Peyer's patch (tissue), 4 donors: ENCODE measurements around the gene TBL1XR1.

Experiments used
- POLR2A ChIP-seq, 2 donors: fragments of 450-650 bp; IDR thresholded peaks; one replicate each; pipeline ENCODE4 v1.5.1; 2017; ENCODE audit warnings: antibody characterized with exemption in 2 of 2, mild to moderate bottlenecking in 2 of 2, moderate library complexity in 2 of 2
- TF ChIP-seq, protein P1 (sequence below), 6 experiments: fragments of 450-650 bp in 4 of 6; fragments of 200-600 bp in 2 of 6; sonication (generic) in 1 of 6; IDR thresholded peaks; one replicate each; pipeline ENCODE4 v1.5.1; 2017 to 2019; ENCODE audit warnings: antibody characterized with exemption in 6 of 6, mild to moderate bottlenecking in 3 of 6, moderate library complexity in 1 of 6

DNA sequence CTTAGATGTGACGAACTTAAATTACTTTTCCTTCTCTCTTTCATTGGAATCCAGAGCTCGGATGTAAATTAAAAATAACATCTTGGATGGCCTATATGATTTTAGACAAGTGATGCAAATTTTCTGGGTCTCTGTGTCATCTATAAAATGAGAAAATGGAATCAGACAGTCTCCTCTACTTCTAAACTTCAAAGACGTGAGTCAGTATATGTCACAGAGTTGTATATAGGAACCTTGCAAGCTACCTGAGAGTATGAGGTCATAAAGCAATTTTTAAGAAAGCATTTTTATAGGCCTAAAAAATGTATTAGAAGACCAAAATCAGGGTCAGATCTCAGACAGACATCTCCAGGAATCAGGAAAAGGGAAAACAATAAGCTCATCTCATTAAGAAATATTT is 128.3 kb downstream of the TBL1XR1 start:
- TF ChIP-seq, protein P1, sequence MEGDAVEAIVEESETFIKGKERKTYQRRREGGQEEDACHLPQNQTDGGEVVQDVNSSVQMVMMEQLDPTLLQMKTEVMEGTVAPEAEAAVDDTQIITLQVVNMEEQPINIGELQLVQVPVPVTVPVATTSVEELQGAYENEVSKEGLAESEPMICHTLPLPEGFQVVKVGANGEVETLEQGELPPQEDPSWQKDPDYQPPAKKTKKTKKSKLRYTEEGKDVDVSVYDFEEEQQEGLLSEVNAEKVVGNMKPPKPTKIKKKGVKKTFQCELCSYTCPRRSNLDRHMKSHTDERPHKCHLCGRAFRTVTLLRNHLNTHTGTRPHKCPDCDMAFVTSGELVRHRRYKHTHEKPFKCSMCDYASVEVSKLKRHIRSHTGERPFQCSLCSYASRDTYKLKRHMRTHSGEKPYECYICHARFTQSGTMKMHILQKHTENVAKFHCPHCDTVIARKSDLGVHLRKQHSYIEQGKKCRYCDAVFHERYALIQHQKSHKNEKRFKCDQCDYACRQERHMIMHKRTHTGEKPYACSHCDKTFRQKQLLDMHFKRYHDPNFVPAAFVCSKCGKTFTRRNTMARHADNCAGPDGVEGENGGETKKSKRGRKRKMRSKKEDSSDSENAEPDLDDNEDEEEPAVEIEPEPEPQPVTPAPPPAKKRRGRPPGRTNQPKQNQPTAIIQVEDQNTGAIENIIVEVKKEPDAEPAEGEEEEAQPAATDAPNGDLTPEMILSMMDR (IDR thresholded peaks at IDR 0.05), result no peak
- TF ChIP-seq POLR2A (IDR thresholded peaks at IDR 0.05), result no peak
